MV-4-11 (cell line): Measurements from ENCODE around the gene SH3BGRL2.
"Not testable (repeated sequence)": the region's sequence is repeated elsewhere in the genome, so short reads cannot be mapped to it uniquely, and the experiment has no call there.

Source experiments
- DNase-seq: peaks from one replicate; lab custom pipeline; 2025; lab: John Stamatoyannopoulos, UW

Gene SH3BGRL2

GRCh38 chr6:79614326-79615305 lies 16.5 kb upstream of the SH3BGRL2 start:
- DNase-seq, result no peak

- no peak for DNase-seq
Observed at GRCh38 chr6:79617518-79617941, 13.6 kb upstream of the SH3BGRL2 start.

- DNase-seq, result not testable (repeated sequence)
Observed at GRCh38 chr6:79618425-79618824, 12.7 kb upstream of the SH3BGRL2 start.

GRCh38 chr6:79621579-79621978 lies 9.6 kb upstream of the SH3BGRL2 start:
- DNase-seq, result no peak

- DNase-seq, result no peak
Observed at GRCh38 chr6:79622364-79622763, 8.8 kb upstream of the SH3BGRL2 start.

GRCh38 chr6:79623106-79623505 lies 8.0 kb upstream of the SH3BGRL2 start:
- DNase-seq, result no peak

GRCh38 chr6:79625746-79626145 lies 5.4 kb upstream of the SH3BGRL2 start:
- DNase-seq, result no peak

- no peak for DNase-seq
Observed at GRCh38 chr6:79626811-79627210, 4.3 kb upstream of the SH3BGRL2 start.

GRCh38 chr6:79627422-79627821 lies 3.7 kb upstream of the SH3BGRL2 start:
- DNase-seq, result no peak

GRCh38 chr6:79628466-79629288 lies 2.5 kb upstream of the SH3BGRL2 start:
- DNase-seq, result no peak

- no peak for DNase-seq
Observed at GRCh38 chr6:79630380-79630882, 698 bp upstream of the SH3BGRL2 start.

- no peak for DNase-seq
Observed at GRCh38 chr6:79631693-79632172, 604 bp downstream of the SH3BGRL2 start.

GRCh38 chr6:79632580-79632979 lies 1.5 kb downstream of the SH3BGRL2 start:
- no peak for DNase-seq

GRCh38 chr6:79634491-79635231 lies 3.5 kb downstream of the SH3BGRL2 start:
- DNase-seq, result no peak

GRCh38 chr6:79635232-79635543 lies 4.1 kb downstream of the SH3BGRL2 start:
- no peak for DNase-seq

- DNase-seq, result no peak
Observed at GRCh38 chr6:79636673-79637072, 5.5 kb downstream of the SH3BGRL2 start.

- DNase-seq, result no peak
Observed at GRCh38 chr6:79640146-79641111, 9.3 kb downstream of the SH3BGRL2 start.

GRCh38 chr6:79646006-79646405 lies 14.9 kb downstream of the SH3BGRL2 start:
- DNase-seq, result peak; percentile 3

- DNase-seq, result no peak
Observed at GRCh38 chr6:79646561-79646960, 15.4 kb downstream of the SH3BGRL2 start.

GRCh38 chr6:79647741-79648140 lies 16.6 kb downstream of the SH3BGRL2 start:
- DNase-seq, result no peak

GRCh38 chr6:79648328-79648727 lies 17.2 kb downstream of the SH3BGRL2 start:
- DNase-seq, result no peak
